Kidney epithelial cell (primary cell): ENCODE results near the gene CD68. TPM values are rescaled to one million over a fixed set of nuclear protein-coding genes. Genes with fewer than 3 reads are reported as not detected.
"Not testable (repeated sequence)": the region's sequence is repeated elsewhere in the genome, so short reads cannot be mapped to it uniquely, and the experiment has no call there.

Experiments
- DNase-seq: peaks from one replicate; pipeline ENCODE4 v3.0.0-alpha.2; 2010; ENCODE audit warnings: low read depth
- H3K27me3 ChIP-seq: 2 replicates; pipeline ENCODE4 v1.6.0; 2011; ENCODE audit warnings: low read length; ENCODE audit not compliant: control insufficient read depth, insufficient read depth
- H3K36me3 ChIP-seq: 2 replicates; pipeline ENCODE4 v1.5.1; 2011; ENCODE audit warnings: low read length; ENCODE audit not compliant: control insufficient read depth, insufficient read depth
- H3K4me3 ChIP-seq: 2 replicates; pipeline ENCODE4 v1.5.1; 2011; ENCODE audit warnings: low read depth, mild to moderate bottlenecking, control low read depth, low read length
- CTCF ChIP-seq: IDR thresholded peaks from 2 replicates; pipeline ENCODE4 v1.5.1; 2011; ENCODE audit warnings: mild to moderate bottlenecking, moderate library complexity, low read length, control low read depth, inconsistent platforms; ENCODE audit not compliant: insufficient read depth, poor library complexity, severe bottlenecking
- total RNA-seq: library from RNA; depleted of rRNA; stranded (reverse); fragments of >200 nt; gene quantifications from 2 replicates; pipeline ENCODE4 v1.2.3, GENCODE V29; 2015

CD68 gene
- total RNA-seq, 1 donor from 2014 or later, result 7.4 TPM

DNA sequence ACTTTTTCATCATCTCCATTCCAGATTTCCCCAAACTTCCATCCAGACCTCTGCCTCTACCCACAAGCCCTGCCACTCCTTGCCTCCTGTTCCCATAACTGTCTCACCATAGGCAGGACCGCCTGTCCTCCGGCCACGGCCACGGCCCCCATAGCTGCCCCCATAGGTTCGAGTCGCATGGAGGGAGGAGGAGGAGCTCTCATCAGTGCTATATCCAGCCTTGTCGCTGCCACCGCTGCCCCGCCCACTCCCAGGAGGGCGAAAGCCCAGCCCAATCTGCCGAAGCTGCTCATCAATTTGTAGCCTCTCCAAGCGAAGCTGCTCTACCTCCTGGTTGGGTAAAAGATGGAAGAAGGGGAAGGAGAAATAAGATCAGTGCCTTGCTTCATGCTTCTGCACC lies 13.9 kb downstream of the CD68 start:
- Histone ChIP-seq H3K4me3 (no peak overlapping the region), H3K36me3 (peaks cover 5% of the 10 kb centered on the region)
- no peak for TF ChIP-seq CTCF

GRCh38 chr17:7597561-7597960 lies 18.1 kb downstream of the CD68 start:
- H3K36me3 ChIP-seq, H3K27me3 ChIP-seq, DNase-seq, H3K4me3 ChIP-seq: not testable (repeated sequence)

More for the DNA sequence above, 13.9 kb downstream of the CD68 start:
- no peak for DNase-seq
- no peaks in the 10 kb centered on the region for H3K27me3 ChIP-seq

GRCh38 chr17:7606280-7606679 lies 26.8 kb downstream of the CD68 start:
- Histone ChIP-seq H3K4me3 (no peak overlapping the region), H3K27me3 (no peaks in the 10 kb centered on the region), H3K36me3 (peaks cover 1% of the 10 kb centered on the region)
- no peak for TF ChIP-seq CTCF
- DNase-seq, result no peak

GRCh38 chr17:7610641-7611040 lies 31.2 kb downstream of the CD68 start:
- no peak for DNase-seq
- no peak for TF ChIP-seq CTCF
- Histone ChIP-seq H3K4me3 (no peak overlapping the region), H3K36me3 (no peaks in the 10 kb centered on the region), H3K27me3 (no peaks in the 10 kb centered on the region)

GRCh38 chr17:7611635-7612293 lies 32.3 kb downstream of the CD68 start:
- Histone ChIP-seq H3K4me3 (no peak overlapping the region), H3K27me3 (no peaks in the 10 kb centered on the region), H3K36me3 (no peaks in the 10 kb centered on the region)
- TF ChIP-seq CTCF, result no peak
- DNase-seq, result no peak

- no peaks in the 10 kb centered on the region for H3K36me3 ChIP-seq
- H3K4me3 ChIP-seq, result no peak overlapping the region
- no peak for TF ChIP-seq CTCF
These were observed 32.8 kb downstream of the CD68 start for GRCh38 chr17:7612294-7612640.

More at GRCh38 chr17:7612294-7612640, 32.8 kb downstream of the CD68 start:
- no peaks in the 10 kb centered on the region for H3K27me3 ChIP-seq
- DNase-seq, result no peak
